Epithelial cell of esophagus (primary cell): ENCODE measurements around the gene LRRC59.

Experiments
- DNase-seq: peaks from one replicate; pipeline ENCODE4 v3.0.0; 2010; ENCODE audit warnings: low read depth
- H3K4me3 ChIP-seq: 2 replicates; pipeline ENCODE4 v1.5.1; 2011; ENCODE audit warnings: mild to moderate bottlenecking, low read length, control low read depth
- CTCF ChIP-seq: IDR thresholded peaks from 2 replicates; pipeline ENCODE4 v1.5.1; 2011; ENCODE audit warnings: low read depth, mild to moderate bottlenecking, low read length, control low read depth, inconsistent platforms; ENCODE audit not compliant: insufficient read depth; ENCODE audit errors: missing control alignments

LRRC59 gene

GRCh38 chr17:50349243-50349600 is 48.1 kb downstream of the LRRC59 start:
- TF ChIP-seq CTCF, result no peak
- H3K4me3 ChIP-seq, result no peak overlapping the region
- no peak for DNase-seq

- H3K4me3 ChIP-seq, result no peak overlapping the region
- DNase-seq, result peak; percentile 46
- no peak for TF ChIP-seq CTCF
These were observed 48.6 kb downstream of the LRRC59 start for GRCh38 chr17:50348522-50349242.

GRCh38 chr17:50347894-50348291 is 49.4 kb downstream of the LRRC59 start:
- TF ChIP-seq CTCF, result no peak
- no peak overlapping the region for H3K4me3 ChIP-seq
- no peak for DNase-seq

GRCh38 chr17:50347117-50347893 is 50.0 kb downstream of the LRRC59 start:
- TF ChIP-seq CTCF, result no peak
- DNase-seq, result no peak
- H3K4me3 ChIP-seq, result peak overlapping the region; percentile 83

- TF ChIP-seq CTCF, result no peak
- peak; percentile 33 for DNase-seq
These were observed 50.8 kb downstream of the LRRC59 start for GRCh38 chr17:50346313-50347116.

GRCh38 chr17:50345432-50346312 is 51.7 kb downstream of the LRRC59 start, which contains the start of gene XYLT2:
XYLT2 (plus strand) TSS chr17:50346126; CDS start chr17:50346141, 15 bp downstream.
- DNase-seq, result peak; percentile 89
- H3K4me3 ChIP-seq, result peak within 1 kb of the TSS; percentile 83
- no peak for TF ChIP-seq CTCF

More at GRCh38 chr17:50346313-50347116, 50.8 kb downstream of the LRRC59 start:
- H3K4me3 ChIP-seq, result peak overlapping the region; percentile 83
